ENCODE data around the gene CGGBP1.

The CGGBP1 gene, protein sequence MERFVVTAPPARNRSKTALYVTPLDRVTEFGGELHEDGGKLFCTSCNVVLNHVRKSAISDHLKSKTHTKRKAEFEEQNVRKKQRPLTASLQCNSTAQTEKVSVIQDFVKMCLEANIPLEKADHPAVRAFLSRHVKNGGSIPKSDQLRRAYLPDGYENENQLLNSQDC

DNA sequence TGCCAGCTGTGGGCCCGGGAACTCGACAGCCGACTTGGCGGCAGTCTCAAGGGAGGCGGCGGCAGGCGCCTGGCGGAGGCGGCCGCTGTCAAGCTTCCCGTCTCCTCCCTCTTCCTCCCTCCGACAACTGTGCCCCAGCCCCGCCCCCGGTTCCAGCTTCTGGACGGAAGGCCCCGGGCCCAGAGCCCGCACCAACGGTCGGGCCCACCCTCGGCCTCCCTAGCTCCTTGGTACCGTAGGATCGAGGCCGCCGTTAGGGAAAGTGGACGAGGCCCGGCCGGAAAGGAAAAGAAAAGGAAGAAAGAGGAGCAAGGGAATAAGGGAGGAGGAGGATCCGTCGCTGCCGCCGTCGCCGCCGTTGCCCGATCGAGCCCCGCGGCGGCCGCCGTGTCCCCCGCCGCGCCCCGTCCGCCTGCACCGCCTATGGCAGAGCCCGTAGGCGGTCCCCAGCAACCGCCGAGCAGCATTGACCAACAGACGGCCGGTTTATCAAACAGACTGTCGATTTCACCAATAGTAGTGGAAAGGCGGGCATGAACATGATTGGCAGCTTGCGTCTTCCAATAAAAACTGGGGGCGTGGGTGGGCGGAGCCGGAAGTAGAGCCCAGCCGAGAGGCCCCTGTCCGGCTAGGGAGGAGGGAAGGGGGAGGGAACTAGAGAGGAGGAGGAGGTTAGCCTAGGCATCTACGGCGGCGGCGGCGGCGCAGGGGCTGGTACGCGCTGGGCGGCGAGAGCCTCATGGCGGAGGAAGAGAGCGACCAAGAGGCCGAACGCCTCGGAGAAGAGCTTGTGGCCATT, at the start of gene CGGBP1, which contains the start of gene ZNF654:
CGGBP1 (minus strand) TSS at position 425 of the 799 bp plus-strand sequence. CDS start 3,029 bp downstream, outside the sequence.
ZNF654 (plus strand) TSS at position 675 of the 799 bp plus-strand sequence; CDS start at position 740, 65 bp downstream.
- DNase-seq: peak; percentile 91 to 95

DNA sequence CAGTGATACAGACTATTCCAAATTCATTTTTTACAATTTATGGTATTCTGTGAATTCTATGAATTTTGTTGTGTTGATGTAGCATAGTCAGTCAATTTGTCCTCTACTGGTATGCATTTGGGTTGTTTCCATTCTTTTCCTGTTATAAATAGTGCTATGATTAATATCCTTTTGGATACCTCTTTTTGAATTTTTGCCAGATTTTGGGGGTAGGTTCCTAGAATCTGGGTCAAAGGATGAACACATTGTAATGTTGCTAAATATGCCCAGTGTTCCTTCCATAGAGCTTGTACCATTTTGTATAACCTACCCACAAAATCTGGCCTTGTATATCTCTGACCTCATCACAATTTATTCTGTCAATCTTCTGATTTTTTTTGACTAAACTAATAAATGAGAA, 46.5 kb upstream of the CGGBP1 start:
- DNase-seq: no peak

DNA sequence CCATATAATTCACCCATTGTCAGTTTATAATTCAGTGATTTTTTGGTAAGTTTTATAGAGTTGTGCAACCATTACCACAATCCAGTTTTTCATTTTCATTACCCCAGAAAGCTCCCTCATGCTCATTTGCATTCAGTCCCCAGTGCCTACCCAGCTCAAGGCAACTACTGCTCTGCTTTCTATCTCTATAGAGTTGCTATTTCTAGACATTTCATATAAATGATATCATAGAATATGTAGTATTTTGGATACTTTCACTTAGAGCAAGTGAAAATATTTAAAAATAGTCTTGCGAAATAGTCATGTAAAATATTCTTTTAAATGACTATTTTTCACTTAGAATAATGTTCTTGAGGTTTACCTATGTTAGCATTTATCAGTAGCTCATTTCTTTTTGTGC, 42.3 kb upstream of the CGGBP1 start:
- no peak for DNase-seq

DNA sequence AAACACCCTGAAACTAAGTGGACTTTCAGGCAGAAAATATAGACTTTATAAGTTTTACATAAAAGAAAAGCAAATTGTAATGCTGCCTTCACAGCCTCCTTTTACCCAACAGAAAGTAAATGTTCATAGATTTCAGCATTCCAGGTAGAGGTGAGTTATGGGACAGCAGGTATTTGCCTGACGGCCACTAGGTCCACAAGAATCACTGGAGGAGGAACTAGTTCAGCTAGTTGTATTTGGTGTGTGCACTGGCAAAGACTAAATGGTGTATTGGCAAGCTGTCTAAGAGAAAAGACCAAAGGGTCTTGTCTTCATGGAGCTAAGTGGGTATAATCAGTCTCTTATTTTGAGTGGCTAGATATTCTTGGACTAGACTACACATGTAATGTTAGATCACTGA, 34.5 kb upstream of the CGGBP1 start:
- DNase-seq: no peak

DNA sequence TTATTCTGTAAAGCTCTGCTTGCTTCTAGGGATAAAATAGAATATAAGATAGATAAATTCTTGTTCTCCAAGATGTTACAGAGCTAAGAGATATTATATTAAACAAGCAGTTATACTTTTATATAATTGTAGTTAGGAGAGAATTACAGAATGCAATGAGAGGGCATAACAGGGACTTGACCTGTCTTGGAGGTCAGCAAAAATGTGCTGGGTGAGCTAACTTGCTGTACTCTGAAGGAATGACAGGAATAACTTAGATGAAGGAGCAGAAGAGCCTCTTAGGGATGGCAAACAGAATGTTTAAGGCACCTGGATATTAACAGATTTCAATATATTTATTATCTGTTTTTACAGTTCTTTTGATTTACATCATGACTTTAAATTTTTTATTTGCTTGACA, 33.5 kb upstream of the CGGBP1 start:
- no peak for DNase-seq

DNA sequence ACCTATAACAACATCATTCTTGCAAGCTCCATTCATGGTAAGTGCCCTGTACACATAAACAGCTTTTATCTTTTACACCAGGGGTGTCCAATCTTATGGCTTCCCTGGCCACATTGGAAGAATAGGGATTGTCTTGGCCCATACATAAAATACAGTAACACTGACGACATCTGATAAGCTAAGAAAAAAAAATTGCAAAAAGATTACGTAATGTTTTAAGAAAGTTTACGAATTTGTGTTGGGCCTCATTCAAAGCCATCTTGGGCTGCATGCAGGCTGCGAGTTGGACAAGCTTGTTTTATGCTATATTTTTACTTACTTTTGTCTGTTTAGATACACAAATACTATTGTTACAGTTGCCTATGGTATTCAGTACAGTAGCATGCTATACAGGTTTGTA, 31.9 kb upstream of the CGGBP1 start:
- DNase-seq: no peak

DNA sequence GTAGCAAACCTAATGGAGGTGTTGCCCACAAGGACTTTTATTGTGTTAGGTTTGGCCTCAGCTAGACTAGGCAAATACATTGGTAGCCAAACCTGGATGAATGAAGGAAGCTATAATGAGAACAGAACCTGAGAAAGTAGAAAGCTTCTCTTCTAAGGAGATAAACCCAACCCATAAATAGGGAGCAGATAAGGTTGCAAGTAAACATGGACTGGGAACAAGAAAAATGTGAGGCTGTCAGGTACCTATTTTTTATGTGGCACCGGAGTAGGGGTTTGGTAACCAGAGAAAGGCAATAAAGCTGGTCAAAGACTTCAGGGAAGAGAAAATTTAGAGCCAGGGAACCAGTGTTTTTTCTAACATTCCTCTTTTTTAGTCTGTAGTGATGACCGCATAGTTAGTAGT, 25.3 kb upstream of the CGGBP1 start:
- DNase-seq: no peak

DNA sequence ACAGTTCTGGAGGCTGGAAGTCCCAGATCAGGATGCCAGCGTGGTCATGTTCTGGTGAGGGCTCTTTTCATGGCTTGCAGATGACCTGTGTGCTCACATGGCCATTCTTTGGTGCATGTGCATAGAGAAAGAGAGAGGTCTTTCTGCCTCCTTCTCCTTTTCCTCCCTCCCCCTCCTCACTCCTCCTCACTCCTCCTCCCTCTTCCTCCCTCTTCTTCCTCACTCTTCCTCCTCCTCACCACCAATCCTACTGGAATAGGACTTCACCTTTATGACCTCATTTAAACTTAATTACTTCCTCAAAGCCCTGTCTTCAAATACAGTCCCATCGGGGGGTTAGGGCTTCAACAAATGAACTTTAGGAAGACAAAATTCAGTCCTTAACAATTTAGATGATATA, 24.0 kb upstream of the CGGBP1 start:
- DNase-seq: no peak

DNA sequence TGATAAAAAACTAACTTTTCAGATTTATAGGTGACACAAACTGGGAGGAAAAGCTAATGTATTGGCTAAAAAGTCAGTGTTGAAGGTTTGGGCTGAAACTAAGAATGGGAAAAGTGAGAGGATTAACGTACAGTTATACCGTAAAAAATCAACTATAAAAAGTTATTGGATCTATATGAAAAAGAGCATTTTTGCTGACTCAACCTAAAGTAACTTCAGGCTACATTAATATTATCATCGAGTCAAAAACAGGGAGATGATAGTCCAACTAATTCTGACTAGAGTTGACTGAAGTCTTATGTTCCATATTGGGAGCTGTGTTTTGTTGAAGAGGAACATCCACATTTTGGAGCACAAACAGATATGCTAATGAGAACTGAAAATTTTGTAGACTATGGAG, 20.1 kb upstream of the CGGBP1 start:
- no peak for DNase-seq

DNA sequence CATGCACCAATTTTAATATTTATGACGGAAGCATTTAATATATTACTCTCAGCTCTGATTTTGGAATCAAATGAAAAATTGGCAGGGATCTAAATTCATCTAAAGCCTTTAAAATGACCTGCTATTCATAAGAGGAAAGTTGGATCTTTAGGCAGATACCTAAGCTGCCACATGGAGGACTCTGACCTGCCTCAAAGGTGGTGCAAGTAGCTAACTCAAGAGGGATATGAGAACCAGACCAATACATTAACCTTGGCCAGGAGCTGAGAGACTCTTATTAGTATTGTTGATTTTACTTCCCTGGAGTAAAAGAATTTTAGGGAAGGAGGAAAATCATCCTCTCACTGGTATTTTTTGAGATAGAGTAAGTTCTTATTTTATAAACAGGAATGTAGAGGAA, 17.9 kb upstream of the CGGBP1 start:
- no peak for DNase-seq

DNA sequence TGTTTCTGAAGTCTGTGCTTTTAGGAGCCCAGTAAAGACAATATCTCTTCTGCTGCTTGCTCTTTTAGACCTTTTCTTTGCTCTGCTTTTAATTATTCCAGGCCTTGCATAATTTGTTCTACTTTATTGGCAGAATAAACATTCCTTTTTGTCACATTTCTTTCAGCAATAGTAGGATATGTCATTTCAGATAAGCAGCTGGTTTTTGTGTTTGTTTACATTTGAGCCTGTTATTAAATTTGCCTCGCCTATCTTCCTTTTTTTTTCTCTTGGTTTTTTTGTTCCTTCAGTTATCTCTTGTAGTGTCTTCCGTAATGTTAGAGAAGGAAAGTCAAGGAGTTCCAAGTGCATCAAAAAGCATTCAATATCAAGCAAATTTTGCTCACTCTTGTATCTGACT, 16.7 kb upstream of the CGGBP1 start:
- no peak for DNase-seq

DNA sequence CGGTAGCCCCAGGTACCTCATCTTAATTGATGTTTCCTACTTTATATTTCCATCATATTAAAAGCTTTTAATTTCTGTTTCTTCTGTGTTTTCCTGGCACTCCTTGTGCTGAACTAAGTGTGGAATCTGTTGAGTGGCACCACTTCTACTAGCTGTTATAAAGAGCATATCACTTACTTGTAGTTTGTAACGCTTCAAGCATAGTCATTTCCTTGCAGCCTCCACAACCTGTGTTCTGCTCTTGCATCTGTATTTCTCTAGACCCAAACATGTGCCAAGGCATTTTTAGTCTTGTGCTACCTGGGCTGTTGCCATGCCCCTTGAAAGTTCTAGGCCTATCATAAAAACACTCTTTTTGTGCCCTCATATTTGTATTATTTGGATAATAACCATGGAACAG, 16.3 kb upstream of the CGGBP1 start:
- DNase-seq: no peak

DNA sequence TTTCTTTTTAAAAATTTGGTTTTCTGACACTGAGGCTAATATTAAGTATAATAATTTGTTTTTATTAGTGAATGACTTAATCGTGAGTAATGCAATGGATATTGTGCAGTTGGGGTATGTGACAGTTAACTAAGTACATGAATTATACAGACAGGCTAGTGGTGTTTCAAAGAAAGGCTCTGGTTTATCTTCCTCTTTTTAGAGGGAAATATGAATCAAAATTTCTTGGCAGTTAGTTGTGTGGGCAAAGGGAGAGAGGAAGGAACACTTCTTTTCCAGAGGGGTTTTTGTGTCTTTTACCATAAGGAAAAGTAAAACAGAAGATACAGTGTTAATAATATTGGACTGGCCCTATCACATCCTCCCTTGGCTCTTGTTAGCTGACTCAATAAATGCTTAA, 2.9 kb upstream of the CGGBP1 start:
- DNase-seq: no peak

DNA sequence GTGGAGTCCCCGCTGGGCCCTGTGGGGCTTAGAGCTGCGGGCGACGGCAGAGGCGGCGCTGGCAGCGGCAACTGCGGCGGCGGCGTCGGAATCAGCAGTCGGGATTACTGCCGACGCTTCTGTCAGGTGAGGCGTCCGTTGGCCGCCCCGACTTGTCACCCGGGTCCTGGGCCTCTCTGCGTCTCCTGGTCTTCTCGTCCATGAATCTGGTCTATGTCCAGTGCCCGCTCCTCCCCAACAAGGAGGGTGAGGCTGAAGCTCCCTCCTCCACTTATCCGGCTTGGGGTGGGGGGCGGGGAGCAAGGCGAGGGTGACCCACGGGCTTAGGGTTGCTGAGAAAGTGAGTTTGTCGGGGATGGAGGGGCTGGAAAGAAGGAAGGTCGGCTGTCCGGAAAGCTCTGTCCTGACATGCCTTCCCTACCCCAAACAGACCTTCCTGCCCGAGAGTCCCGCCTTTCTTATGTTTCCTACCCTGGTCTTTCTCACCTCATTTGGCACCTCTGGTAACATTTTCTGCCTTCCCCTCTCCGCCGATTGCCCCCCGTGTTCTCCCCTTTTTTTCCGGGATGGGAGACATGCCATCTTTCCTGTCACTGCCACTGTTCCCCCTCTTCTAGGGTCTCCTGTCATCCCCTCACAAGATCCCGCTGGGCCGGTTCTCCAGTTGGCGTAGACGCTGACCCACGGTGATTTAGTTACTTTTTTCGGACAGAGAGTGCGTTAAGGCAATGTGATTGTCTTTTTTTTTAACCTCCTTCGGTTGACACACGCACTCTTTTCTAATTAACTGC, 770 bp upstream of the CGGBP1 start:
- no peak for DNase-seq

DNA sequence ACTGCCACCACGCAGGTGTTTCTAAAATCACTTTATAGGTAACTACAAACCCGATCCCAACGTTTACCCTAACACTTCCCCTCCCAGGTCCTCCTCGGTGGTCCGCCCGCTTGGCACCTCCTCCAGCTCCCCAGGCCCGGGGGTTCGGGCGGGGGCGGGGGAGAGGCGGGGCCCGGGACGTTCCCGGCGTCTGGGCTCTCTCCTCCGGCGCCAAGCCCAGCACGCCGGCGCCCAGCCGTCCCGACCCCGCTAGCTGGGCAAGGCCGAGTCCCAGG, 562 bp downstream of the CGGBP1 start:
- DNase-seq: no peak

DNA sequence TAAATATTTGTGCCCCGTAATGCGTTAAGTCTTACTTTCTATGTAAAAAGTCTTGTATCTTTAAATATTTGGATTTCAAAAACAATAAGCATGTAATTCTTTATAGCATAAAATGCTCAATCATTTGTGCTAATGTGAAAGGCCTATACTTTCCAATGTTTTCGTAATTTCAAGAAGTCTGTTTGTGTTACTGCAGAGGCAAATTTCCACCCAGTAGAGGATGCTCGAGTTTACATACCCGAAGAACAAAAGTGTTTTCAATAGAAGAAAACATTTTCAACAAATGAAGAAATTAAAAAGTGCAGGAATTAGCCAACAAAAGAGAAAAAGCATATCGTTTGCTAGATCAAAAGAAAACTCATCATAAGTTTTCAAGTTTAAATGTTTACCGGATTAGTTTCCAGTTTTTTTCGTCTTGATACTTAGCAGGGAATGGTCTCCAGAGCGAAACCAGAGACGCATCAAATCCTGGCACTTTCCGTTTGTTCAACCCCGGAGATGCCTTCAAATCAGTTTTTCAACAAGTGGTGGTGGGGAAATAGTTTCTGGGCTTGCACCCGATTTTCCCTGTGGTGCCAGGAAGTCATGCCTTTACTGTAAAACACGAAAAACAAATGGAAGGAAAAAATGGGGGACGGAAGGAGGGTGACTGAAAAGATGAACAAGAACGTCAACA, 1.0 kb downstream of the CGGBP1 start:
- no peak for DNase-seq

DNA sequence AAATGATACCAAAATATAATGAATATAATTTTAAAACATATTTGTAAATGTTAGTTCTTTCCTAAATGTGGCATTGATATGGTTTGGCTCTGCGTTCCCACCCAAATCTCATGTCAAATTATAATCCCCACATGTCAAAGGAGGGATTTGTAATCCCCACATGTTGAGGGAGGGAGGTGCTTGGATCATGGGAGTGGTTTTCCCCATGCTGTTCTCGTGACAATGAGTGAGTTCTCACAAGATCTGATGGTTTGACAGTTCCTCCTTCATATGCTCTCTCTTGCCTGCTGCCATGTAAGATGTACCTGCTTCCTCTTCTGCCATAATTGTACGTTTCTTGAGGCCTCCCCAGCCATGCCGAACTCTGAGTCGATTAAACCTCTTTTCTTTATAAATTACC, 12.0 kb downstream of the CGGBP1 start:
- no peak for DNase-seq

DNA sequence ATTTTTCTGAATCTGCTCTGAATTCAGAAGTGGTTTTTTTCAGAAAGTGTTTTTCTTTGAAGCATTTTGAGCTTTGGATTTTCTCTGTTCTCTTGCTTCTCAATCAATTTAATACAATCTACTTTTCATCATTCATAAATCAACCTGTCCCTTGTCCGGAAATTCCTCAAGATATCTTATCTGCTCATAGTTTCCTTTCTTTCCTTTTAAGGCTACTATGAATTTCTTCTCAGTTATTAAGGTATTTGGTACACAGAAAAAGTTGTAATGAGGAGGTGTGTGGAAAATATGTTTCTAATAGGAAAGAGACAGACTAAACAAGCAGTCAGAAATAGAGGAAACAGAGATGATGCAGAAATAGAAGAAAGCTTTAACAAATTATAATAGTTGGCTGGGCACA, 14.4 kb downstream of the CGGBP1 start:
- no peak for DNase-seq

DNA sequence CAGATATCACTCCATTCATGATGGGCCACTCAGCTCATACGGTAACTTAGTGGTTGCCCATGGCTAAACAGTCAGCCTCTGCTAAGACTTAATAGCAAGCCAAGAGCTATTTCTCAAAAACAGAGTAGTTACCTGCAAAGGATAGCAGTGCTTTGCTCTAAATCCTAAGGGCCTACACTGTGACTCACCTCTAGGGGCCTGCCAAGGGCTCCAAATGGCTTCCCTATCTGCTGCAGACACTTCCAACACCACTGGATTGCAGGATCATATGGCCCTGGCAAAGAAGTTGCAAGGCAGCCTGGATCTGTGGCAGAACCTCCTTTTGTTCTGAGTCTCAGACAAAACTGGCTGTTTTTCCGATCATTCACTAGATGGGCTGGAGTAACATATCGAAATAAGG, 17.8 kb downstream of the CGGBP1 start:
- DNase-seq: no peak

DNA sequence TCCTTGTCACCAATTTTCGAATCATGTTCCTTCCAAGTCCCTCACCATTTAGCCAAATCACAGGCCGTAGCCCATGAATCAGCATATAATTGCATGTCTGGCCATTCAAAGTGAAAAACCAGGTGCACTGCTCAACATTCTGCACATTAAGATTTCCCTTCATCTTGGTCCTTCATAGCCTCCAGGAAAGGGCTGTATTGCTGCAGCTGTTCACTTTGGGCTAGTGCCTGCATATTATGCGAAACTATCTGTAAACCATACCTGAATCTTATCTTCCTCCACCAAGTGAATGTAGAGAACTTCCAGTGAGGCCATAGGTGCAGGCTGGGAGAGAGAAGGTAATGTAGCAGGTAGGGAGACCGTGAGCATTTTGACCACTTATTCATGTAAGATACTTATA, 18.3 kb downstream of the CGGBP1 start:
- DNase-seq: no peak

DNA sequence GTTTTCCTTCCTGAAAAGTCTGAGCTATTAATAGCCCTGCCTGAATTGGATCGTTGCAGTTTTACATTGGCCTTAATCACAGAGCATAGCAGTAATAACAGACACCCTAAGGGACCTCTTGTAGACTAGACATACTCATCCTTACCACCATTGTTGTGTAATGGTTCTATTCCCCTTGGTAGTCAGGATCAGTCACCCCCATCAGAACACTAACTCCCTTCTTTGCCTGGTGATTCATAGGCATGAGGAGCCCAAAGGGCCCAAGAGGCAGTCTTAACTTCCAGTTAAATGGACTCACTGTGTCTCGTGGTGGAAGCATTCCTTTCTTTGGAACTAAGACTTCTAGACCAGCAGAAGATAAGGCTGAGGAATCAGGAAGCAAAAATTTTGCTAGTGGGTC, 20.2 kb downstream of the CGGBP1 start:
- no peak for DNase-seq

DNA sequence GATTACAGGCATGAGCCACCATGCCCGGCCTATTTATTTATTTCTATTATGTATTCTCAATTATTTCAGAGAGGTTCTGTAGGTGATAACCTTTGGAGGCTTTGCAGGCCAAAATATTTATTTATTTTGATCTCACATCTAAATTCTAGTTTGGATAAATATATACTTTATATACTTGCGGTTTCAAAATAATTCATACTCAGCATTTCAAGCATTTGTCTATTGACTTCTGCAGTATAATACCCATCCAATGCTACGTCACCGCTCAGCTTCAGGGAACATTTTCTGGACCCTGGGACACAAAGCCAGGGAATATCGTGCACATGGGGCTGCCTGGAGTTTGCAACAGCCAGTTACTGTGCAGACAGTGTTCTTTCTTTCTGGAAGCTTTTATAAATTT, 22.6 kb downstream of the CGGBP1 start:
- no peak for DNase-seq

DNA sequence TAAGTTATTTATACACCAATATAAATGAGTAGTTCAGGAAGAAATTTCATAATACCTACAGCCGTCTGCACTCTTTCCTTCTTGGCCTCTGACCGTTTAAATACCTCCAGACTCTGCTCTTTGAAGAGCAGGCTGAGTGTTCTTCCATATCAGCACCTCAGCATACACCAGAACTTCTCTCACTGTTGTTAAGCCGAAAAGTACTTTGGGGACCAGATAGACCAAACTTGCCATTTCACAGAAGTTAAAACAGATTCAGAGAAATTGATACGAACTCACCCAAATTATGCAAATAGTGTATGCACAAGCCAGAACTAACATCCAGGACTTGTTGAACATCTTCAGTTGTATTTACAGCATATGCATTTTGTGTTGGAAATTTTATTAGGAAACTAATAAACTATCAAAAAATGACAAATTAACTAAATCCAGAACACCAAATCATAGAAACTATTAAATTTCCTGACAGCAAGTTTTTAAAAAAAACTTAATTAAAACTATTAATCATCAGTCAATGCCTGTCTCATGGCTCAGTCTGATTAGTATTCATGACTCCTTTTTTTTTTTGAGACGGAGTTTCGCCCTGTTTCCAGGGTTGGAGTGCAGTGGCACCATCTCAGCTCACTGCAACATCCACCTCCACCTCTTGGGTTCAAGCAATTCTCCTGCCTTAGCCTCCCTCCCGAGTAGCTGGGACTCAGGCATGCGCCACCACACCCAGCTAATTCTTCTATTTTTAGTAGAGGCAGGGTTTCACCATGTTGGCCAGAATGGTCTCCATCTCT, 24.1 kb downstream of the CGGBP1 start:
- DNase-seq: no peak

Data from NCI-H446 (cell line).